HEK293 (cell line): ENCODE measurements around the gene WDR20.

ENCODE experiments used
- CTCF ChIP-seq: fragments of 450-650 bp; formaldehyde crosslinking; IDR thresholded peaks from 2 replicates; pipeline ENCODE4 v1.5.1; 2016; ENCODE audit warnings: missing biosample characterization, missing genetic modification characterization
- GLI4 ChIP-seq: fragments of 450-650 bp; formaldehyde crosslinking; IDR thresholded peaks from 2 replicates; pipeline ENCODE4 v1.5.1; 2016; ENCODE audit warnings: missing biosample characterization, missing genetic modification characterization
- PATZ1 ChIP-seq: fragments of 450-650 bp; formaldehyde crosslinking; IDR thresholded peaks from 2 replicates; pipeline ENCODE4 v1.5.1; 2016; ENCODE audit warnings: missing biosample characterization, missing genetic modification characterization
- PBX3 ChIP-seq: sonication (generic); formaldehyde crosslinking; IDR thresholded peaks from 2 replicates; pipeline ENCODE4 v1.8.1; 2022; ENCODE audit warnings: mild to moderate bottlenecking, moderate library complexity, missing genetic modification reagents
- PRDM10 ChIP-seq: fragments of 450-650 bp; formaldehyde crosslinking; IDR thresholded peaks from 2 replicates; pipeline ENCODE4 v1.5.1; 2016; ENCODE audit warnings: missing biosample characterization, missing genetic modification characterization
- ZNF157 ChIP-seq: fragments of 450-650 bp; formaldehyde crosslinking; IDR thresholded peaks from 2 replicates; pipeline ENCODE4 v1.5.1; 2016; ENCODE audit warnings: missing biosample characterization, missing genetic modification characterization
- ZNF274 ChIP-seq, 2 experiments: fragments of 200-500 bp in 1 of 2; fragments of 450-650 bp in 1 of 2; sonication (Bioruptor generic) in 1 of 2; formaldehyde crosslinking in 1 of 2; IDR thresholded peaks; 2 replicates each; pipeline versions ENCODE4 v1.5.1 to v1.6.1; 2014 to 2016; ENCODE audit warnings: borderline replicate concordance in 1 of 2, inconsistent platforms in 1 of 2, low read length in 1 of 2, missing biosample characterization in 1 of 2, missing genetic modification characterization in 1 of 2
- ZNF350 ChIP-seq: fragments of 450-650 bp; formaldehyde crosslinking; IDR thresholded peaks from 2 replicates; pipeline ENCODE4 v1.5.0; 2017; ENCODE audit warnings: missing biosample characterization, mild to moderate bottlenecking, missing genetic modification characterization
- TF ChIP-seq, protein P1 (sequence below): fragments of 450-650 bp; formaldehyde crosslinking; IDR thresholded peaks from 2 replicates; pipeline ENCODE4 v1.5.1; 2017; ENCODE audit warnings: missing biosample characterization, mild to moderate bottlenecking, missing genetic modification characterization, moderate library complexity
- TF ChIP-seq, protein P2 (sequence below): fragments of 450-650 bp; formaldehyde crosslinking; IDR thresholded peaks from 2 replicates; pipeline ENCODE4 v1.5.1; 2016; ENCODE audit warnings: missing biosample characterization, missing genetic modification characterization
- TF ChIP-seq, protein P3 (sequence below): fragments of 450-650 bp; formaldehyde crosslinking; IDR thresholded peaks from 2 replicates; pipeline ENCODE4 v1.5.1; 2016; ENCODE audit warnings: missing biosample characterization, missing genetic modification characterization

GRCh38 chr14:102258136-102258535 lies 118.4 kb downstream of the WDR20 start:
- TF ChIP-seq GLI4 (tag by site-specific recombination) (no peak), CTCF (tag by site-specific recombination) (no peak), ZNF274 (IDR thresholded peaks at IDR 0.05; ENCODE audit: low read length) (no peak), ZNF274 (tag by site-specific recombination; IDR thresholded peaks at IDR 0.05; ENCODE audit: borderline replicate concordance) (no peak), PBX3 (CRISPR knock-in tag) (no peak), ZNF157 (tag by site-specific recombination) (no peak), PATZ1 (tag by site-specific recombination) (no peak), ZNF350 (tag by site-specific recombination) (no peak), PRDM10 (tag by site-specific recombination) (no peak)
- TF ChIP-seq, protein P1, sequence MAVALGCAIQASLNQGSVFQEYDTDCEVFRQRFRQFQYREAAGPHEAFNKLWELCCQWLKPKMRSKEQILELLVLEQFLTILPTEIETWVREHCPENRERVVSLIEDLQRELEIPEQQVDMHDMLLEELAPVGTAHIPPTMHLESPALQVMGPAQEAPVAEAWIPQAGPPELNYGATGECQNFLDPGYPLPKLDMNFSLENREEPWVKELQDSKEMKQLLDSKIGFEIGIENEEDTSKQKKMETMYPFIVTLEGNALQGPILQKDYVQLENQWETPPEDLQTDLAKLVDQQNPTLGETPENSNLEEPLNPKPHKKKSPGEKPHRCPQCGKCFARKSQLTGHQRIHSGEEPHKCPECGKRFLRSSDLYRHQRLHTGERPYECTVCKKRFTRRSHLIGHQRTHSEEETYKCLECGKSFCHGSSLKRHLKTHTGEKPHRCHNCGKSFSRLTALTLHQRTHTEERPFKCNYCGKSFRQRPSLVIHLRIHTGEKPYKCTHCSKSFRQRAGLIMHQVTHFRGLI (tag by site-specific recombination), result no peak
- TF ChIP-seq, protein P2, sequence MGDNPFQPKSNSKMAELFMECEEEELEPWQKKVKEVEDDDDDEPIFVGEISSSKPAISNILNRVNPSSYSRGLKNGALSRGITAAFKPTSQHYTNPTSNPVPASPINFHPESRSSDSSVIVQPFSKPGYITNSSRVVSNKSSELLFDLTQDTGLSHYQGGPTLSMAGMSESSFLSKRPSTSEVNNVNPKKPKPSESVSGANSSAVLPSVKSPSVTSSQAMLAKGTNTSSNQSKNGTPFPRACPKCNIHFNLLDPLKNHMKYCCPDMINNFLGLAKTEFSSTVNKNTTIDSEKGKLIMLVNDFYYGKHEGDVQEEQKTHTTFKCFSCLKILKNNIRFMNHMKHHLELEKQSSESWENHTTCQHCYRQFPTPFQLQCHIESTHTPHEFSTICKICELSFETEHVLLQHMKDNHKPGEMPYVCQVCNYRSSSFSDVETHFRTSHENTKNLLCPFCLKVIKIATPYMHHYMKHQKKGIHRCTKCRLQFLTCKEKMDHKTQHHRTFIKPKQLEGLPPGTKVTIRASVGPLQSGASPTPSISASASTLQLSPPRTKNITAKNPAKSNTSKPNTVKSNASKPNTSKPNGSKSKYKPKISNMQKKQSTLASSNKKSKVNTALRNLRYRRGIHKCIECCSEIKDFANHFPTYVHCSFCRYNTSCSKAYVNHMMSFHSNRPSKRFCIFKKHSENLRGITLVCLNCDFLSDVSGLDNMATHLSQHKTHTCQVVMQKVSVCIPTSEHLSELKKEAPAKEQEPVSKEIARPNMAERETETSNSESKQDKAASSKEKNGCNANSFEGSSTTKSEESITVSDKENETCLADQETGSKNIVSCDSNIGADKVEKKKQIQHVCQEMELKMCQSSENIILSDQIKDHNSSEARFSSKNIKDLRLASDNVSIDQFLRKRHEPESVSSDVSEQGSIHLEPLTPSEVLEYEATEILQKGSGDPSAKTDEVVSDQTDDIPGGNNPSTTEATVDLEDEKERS (tag by site-specific recombination), result no peak
- TF ChIP-seq, protein P3, sequence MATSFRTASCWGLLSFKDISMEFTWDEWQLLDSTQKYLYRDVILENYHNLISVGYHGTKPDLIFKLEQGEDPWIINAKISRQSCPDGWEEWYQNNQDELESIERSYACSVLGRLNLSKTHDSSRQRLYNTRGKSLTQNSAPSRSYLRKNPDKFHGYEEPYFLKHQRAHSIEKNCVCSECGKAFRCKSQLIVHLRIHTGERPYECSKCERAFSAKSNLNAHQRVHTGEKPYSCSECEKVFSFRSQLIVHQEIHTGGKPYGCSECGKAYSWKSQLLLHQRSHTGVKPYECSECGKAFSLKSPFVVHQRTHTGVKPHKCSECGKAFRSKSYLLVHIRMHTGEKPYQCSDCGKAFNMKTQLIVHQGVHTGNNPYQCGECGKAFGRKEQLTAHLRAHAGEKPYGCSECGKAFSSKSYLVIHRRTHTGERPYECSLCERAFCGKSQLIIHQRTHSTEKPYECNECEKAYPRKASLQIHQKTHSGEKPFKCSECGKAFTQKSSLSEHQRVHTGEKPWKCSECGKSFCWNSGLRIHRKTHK (tag by site-specific recombination), result no peak
